Hematopoietic multipotent progenitor cell treated with erythropoietin and hydrocortisone succinate and interleukin-3 and kit ligand, for 17 days (in vitro differentiated cells): ENCODE data around the gene NCMAP.
A peak's percentile ranks its signal among the peaks of the same experiment; 100 is the strongest.
"Not testable (repeated sequence)": the region's sequence is repeated elsewhere in the genome, so short reads cannot be mapped to it uniquely, and the experiment has no call there.

Experiments
- DNase-seq: peaks from one replicate; pipeline ENCODE4 v3.0.0-alpha.2; 2015; ENCODE audit warnings: low spot score

The NCMAP gene

DNA sequence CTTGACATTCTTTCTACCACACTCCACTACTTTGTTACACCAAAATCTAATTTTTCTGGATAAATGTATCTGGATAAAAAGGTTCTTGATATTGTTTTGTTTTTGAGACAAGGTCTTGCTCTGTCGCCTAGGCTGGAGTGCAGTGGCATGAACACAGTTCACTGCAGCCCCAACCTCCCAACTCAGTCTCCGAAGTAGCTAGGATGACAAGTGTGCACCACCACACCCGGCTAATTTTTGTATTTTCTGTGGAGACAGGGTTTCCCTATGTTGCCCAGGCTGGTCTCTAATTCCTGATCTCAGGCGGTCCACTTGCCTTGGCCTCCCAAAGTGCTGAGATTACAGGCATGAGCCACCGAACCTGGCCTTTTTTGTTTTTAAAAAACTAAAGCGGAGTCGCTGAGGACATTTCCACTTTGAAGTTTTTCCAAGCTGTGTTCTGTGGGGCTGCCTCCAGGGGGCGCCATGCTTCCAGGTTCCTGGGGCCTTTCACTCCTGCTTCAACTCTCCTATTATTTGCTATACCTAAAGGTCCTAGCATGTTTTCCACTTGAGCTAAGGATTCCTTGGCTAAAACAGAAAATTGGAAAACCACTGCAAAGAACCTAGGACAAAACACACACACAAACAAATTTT lies 14.1 kb upstream of the NCMAP start:
- peak; percentile 28 for DNase-seq

GRCh38 chr1:24544239-24544638 lies 11.6 kb upstream of the NCMAP start:
- no peak for DNase-seq

GRCh38 chr1:24545662-24546061 lies 10.2 kb upstream of the NCMAP start:
- DNase-seq, result no peak

DNA sequence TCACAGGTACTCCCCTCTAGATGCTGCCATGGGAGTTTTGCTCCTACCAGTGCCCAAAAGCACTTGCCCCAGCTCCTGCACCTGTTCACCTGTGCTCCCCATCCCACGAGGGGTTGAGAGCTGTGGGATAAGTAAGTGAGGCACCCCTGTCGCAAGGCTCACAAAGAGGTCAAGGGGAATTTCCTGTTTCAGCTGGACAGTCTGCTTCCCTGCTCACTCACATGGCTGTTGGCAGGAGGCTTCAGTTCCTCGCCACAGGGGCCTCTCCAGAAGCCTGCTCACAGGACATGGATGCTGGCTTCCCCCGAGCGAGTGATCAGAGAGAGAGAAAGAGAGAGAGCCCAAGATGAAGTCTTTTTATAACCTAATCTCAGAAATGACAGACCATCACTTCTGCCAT lies 8.7 kb upstream of the NCMAP start:
- no peak for DNase-seq

- no peak for DNase-seq
These were observed 7.8 kb upstream of the NCMAP start for GRCh38 chr1:24548070-24548469.

DNA sequence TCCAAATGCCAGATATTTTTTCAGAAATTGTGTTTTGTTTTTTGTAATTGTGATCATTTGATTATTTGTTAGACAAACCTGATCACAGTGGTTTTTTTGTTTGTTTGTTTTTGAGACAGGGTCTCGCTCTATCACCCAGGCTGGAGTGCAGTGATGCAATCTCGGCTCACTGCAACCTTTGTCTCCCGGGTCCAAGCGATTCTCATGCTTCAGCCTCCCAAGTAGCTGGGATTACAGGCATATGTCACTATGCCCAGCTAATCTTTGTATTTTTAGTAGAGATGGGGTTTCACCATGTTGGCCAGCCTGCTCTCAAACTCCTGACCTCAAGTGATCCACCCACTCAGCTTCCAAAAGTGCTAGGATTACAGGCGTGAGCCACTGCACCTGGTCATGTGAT lies 6.7 kb upstream of the NCMAP start:
- not testable (repeated sequence) for DNase-seq

DNA sequence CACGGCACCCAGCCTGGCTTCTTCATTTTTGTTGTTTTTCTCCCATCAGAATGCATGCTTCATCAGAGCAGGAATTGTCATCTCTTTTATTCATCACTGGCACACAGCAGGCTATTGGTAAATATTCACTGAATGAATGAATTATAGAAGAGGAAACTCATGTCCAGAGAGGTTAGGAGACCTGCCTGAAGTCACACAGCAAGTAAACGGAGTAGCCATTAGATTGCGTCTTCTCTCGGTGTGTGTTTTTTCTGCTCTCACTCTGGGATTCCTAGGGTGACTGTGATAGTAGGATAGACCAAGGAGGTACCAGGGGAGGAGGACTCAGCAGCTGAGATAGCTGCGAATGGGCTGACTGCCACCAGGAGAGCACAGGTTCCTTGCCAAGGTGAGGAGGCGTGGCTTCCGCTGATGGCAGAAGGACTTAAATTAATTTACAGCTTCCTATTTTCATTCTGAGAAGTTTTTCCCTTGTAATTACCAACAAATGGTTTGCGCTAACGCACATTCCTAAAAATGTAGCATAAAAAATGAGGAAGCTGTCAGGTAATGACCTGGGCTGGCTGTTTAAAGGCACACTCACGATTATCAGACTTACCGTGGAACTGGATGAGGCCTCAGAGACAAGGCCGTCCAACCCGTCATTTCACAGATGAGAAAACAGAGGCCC lies 4.5 kb upstream of the NCMAP start:
- DNase-seq, result no peak

DNA sequence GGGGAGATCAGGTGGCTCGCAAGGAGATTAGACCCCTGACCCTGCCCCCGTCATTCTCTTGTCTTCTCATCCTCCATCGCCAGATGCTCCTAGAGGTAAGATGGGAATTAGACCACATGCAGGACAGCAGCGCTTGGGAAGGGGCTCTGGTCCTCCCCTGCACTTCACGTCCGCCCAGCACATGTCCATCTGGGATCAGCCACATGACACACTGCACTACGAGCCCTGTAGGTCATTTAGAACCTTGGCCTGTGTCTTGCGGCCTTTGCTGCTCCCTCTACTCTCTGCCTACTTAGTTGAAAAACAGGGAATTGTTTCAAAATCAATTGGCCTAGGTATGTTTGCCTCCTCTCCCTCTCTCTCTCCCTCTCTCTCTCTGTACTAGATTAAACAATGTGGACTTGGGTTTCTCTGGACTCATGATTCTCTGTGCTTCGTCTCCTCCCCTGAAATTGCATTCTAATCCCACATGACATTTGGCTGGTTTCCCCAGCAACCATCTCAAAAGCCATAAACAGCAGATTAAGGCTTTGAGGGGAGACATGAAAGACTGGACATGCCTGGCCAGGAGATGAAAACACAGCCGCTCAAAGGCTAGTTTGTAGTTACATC lies 3.8 kb upstream of the NCMAP start:
- no peak for DNase-seq

DNA sequence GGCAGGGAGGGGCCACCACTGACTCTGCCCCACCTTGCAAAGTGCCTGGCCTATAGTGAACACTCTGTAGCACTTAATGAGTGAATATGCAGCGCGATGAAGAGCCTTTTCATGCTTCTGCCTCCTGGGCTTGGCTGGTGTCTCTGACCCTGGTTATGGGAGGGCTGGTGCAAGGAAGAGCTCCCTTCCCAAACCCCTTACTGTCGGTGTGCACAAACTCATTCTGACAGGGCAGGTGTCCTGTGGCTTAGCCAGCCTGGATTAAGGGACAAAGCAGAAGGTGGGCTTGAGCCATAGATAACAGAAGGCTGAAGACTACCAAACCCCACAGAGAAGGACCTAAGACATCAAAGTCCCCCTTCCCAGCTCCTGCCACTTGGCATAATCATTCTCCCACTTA lies 2.0 kb upstream of the NCMAP start:
- no peak for DNase-seq

DNA sequence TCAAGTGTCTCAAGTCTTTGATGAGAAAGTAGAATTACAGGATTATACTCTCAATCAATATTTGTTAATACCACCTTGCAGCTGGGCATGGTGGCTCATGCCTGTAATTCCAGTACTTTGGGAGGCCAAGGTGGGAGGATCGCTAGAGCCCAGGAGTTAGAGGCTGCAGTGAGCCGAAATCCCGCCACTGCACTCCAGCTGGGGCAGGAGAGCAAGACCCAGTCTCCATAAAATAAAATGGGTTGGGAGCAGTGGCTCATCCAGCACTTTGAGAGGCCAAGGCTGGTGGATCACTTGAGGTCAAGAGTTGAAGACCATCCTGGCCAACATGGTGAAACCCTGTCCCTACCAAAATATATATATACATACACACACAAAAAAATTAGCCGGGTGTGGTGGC lies 1.2 kb upstream of the NCMAP start:
- DNase-seq, result no peak

- no peak for DNase-seq
These were observed 518 bp downstream of the NCMAP start for GRCh38 chr1:24556414-24556795.

GRCh38 chr1:24557220-24557619 lies 1.3 kb downstream of the NCMAP start:
- DNase-seq, result no peak

DNA sequence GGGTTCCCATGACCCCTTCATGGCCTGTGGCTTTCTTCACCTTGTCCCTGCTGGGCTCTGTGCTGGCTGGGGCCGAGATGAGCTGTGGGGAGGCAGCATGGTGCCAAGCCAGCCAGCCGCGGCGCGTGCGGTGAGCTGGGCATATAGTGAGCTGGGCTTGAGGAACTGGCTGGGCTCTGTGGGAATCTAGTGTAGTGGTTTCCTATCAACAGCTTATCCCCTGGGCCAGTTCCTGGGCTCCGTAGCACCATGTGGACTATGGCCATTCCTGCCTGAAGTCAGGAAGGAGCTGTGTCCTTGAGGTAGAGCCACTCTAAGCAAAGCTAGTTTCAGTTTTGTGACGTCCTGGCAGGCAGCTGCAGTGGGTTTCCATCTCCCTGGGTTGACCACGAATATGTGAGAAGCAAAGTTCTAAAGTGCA lies 1.8 kb downstream of the NCMAP start:
- no peak for DNase-seq

DNA sequence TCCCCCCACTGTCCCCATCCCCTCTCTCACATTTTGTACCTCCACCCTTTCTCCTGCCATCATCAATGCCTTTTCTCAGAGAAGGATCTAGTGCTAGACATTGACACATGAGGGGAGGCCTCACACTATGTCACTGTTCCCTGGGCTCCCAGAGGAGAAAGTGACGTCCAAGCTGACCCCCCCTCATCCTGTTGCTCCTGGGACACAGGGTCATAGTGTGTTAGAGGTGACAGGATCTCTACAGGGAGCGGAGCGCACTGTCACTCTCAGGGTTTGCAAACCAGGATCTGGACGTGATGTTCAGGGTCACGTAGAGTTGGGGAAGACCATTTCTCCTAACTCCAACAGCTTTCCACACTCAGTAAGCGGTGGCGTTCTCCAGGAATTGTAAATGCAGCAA lies 2.6 kb downstream of the NCMAP start:
- DNase-seq, result no peak

GRCh38 chr1:24558902-24559791 lies 3.3 kb downstream of the NCMAP start:
- no peak for DNase-seq

DNA sequence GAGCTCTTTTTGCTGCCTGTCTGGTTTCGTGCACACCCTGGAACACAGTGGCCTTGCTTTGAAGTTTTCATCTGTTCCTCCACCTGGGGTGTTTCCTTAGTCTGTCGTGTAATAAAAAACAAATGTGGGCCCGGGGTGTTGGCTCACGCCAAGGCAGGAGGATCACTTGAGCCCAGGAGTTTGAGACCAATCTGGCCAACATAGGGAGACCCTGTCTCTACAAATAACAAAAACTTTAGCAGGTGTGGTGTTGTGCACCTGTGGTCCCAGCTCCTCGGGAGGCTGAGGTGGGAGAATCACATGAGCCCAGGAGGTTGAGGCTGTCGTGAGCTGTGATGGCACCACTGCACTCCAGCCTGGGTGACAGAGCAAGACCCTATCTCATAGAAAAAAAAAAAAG lies 4.5 kb downstream of the NCMAP start:
- no peak for DNase-seq

GRCh38 chr1:24562625-24563024 lies 6.7 kb downstream of the NCMAP start:
- DNase-seq, result no peak

DNA sequence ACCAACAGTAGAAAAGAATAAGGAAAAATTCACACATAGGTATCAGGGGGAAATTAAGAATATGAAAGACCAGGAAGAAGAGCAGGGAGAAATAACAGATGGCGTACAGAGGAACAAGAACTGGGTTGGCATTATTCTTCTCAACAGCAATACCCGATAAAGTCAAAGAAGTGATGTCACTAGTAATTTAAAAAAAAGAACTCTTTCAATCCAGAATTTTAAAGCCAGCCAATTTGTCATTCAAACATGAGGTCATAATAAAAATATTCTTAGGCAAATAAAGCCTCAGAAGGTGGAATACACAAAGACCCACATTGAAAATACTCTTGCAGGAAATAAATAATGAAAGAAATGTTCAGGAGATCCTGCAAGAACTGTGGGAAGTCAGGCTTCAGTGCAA lies 8.8 kb downstream of the NCMAP start:
- DNase-seq, result no peak

DNA sequence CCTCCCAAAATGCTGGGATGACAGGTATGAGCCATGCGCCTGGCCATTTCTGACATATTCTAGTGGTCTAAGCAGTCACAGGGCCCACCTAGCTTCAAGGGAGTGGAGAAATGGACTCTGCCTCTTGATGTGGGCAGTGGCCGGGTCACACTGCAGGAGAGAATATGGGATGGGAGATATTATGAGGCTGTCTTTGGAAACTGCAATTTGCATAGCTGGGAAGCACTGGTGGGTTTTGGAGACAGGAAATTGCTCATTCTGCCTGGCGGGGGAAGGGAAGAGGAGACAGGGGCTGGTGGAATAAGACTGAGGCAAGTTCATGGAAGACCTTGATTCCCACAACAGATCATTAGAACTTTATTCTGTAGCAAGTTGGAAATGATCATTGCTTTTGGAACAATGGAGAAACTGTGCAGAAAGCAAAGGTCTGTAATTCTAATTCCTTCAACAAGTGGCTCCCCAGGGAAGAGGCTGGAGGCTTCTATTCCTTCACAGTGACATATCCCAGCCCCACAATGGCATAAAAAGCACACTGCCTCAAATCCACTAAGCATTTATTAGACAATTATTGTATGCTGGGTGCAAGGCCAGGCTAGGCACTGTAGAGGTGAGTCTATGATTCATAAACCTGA lies 10.5 kb downstream of the NCMAP start:
- no peak for DNase-seq

GRCh38 chr1:24567792-24568388 lies 12.0 kb downstream of the NCMAP start:
- no peak for DNase-seq

GRCh38 chr1:24568475-24568874 lies 12.6 kb downstream of the NCMAP start:
- DNase-seq, result no peak
